ENCODE data around the gene CCDC186.
"Not testable (repeated sequence)": the region's sequence is repeated elsewhere in the genome, so short reads cannot be mapped to it uniquely, and the experiment has no call there.

CCDC186 gene

GRCh38 chr10:114172776-114173602 lies 1.0 kb downstream of the CCDC186 start:
- no peak for DNase-seq

- no peak for DNase-seq
These were observed 1.8 kb downstream of the CCDC186 start for GRCh38 chr10:114172216-114172615.

GRCh38 chr10:114168450-114169009 lies 5.5 kb downstream of the CCDC186 start:
- DNase-seq: no peak

- DNase-seq: no peak
These were observed 6.0 kb downstream of the CCDC186 start for GRCh38 chr10:114167985-114168384.

GRCh38 chr10:114166494-114166893 lies 7.5 kb downstream of the CCDC186 start:
- DNase-seq: no peak

GRCh38 chr10:114166043-114166442 lies 8.0 kb downstream of the CCDC186 start:
- no peak for DNase-seq

- DNase-seq: no peak
These were observed 10.9 kb downstream of the CCDC186 start for GRCh38 chr10:114163062-114163461.

- no peak for DNase-seq
These were observed 16.1 kb downstream of the CCDC186 start for GRCh38 chr10:114157912-114158311.

- DNase-seq: no peak
These were observed 22.1 kb downstream of the CCDC186 start for GRCh38 chr10:114151892-114152291.

- DNase-seq: no peak
These were observed 22.5 kb downstream of the CCDC186 start for GRCh38 chr10:114151486-114151885.

- not testable (repeated sequence) for DNase-seq
These were observed 24.5 kb downstream of the CCDC186 start for GRCh38 chr10:114149476-114149875.

GRCh38 chr10:114143160-114143559 lies 30.8 kb downstream of the CCDC186 start:
- no peak for DNase-seq

GRCh38 chr10:114142018-114142417 lies 32.0 kb downstream of the CCDC186 start:
- DNase-seq: no peak

- not testable (repeated sequence) for DNase-seq
These were observed 33.2 kb downstream of the CCDC186 start for GRCh38 chr10:114140827-114141226.

GRCh38 chr10:114140036-114140435 lies 34.0 kb downstream of the CCDC186 start:
- no peak for DNase-seq

- DNase-seq: no peak
These were observed 35.4 kb downstream of the CCDC186 start for GRCh38 chr10:114138581-114138980.

GRCh38 chr10:114135476-114135875 lies 38.5 kb downstream of the CCDC186 start:
- DNase-seq: no peak

- DNase-seq: peak; percentile 28
These were observed 42.9 kb downstream of the CCDC186 start for GRCh38 chr10:114131094-114131493.

- DNase-seq: no peak
These were observed 53.0 kb downstream of the CCDC186 start for GRCh38 chr10:114121031-114121430.

GRCh38 chr10:114118514-114118913 lies 55.5 kb downstream of the CCDC186 start:
- no peak for DNase-seq

- DNase-seq: no peak
These were observed 56.3 kb downstream of the CCDC186 start for GRCh38 chr10:114117728-114118127.

GRCh38 chr10:114115661-114116445 lies 58.1 kb downstream of the CCDC186 start:
- DNase-seq: no peak

GRCh38 chr10:114110174-114110972 lies 63.6 kb downstream of the CCDC186 start:
- no peak for DNase-seq
